Testis (tissue), 2 donors: ENCODE results near the gene DUS1L.

ENCODE experiments used
- POLR2A ChIP-seq: fragments of 450-650 bp; IDR thresholded peaks from one replicate; pipeline ENCODE4 v1.6.1; 2017; ENCODE audit warnings: antibody characterized with exemption, mild to moderate bottlenecking, moderate library complexity
- TF ChIP-seq, protein P1 (sequence below), 3 experiments: fragments of 450-650 bp in 2 of 3; fragments of 200-600 bp in 1 of 3; sonication (generic) in 1 of 3; IDR thresholded peaks; one replicate each; pipeline ENCODE4 v1.5.1; 2016 to 2019; ENCODE audit warnings: antibody characterized with exemption in 3 of 3, mild to moderate bottlenecking in 2 of 3, moderate library complexity in 1 of 3

DNA sequence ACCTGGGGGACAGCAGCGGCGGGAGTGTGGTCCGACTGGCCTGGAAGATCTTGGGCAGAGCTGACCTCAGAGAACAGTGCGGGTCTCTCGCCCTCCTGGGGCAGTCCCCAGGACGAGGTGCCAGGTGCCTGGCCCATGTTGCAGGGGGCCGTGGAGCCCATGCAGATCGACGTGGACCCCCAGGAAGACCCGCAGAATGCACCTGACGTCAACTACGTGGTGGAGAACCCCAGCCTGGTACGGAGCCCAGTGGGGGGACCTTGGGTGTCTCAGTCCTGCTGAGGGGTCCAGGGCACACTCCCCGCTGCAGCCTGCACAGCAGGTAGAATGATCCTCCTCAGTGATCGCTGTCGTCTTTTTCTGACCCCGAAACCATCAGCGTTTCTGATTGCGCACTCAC lies 12.5 kb downstream of the DUS1L start:
- TF ChIP-seq, protein P1, sequence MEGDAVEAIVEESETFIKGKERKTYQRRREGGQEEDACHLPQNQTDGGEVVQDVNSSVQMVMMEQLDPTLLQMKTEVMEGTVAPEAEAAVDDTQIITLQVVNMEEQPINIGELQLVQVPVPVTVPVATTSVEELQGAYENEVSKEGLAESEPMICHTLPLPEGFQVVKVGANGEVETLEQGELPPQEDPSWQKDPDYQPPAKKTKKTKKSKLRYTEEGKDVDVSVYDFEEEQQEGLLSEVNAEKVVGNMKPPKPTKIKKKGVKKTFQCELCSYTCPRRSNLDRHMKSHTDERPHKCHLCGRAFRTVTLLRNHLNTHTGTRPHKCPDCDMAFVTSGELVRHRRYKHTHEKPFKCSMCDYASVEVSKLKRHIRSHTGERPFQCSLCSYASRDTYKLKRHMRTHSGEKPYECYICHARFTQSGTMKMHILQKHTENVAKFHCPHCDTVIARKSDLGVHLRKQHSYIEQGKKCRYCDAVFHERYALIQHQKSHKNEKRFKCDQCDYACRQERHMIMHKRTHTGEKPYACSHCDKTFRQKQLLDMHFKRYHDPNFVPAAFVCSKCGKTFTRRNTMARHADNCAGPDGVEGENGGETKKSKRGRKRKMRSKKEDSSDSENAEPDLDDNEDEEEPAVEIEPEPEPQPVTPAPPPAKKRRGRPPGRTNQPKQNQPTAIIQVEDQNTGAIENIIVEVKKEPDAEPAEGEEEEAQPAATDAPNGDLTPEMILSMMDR (IDR thresholded peaks at IDR 0.05) = no peak
- TF ChIP-seq POLR2A = no peak
